Measurements from ENCODE around the gene TMEM101.

TMEM101 gene

DNA sequence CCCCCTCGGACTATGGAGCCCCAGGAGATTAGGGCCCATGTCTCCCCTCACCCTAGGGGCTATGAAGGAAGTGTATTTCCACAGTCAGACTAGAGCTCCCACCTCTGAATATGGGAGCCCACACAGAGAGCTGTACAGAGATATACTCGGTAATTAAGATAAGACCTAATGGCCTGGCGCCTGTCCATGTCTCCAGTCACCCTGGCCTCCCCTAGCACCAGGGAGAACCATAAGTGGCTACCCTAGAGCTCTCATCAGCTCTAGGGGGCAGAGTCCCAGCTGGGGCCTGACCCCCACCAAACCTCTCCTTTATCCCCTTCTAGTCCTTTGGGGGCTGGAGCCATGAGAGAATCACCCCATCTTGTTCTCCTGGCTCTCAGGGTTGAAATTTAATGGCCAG is 2.4 kb downstream of the TMEM101 start:
- DNase-seq (ENCODE audit: low spot score): no peak
- in situ Hi-C loops (cut with MboI; ENCODE audit: low sequenced_read_pairs, unreplicated experiment): no loop called here
- TF ChIP-seq CTCF (IDR thresholded peaks at IDR 0.05; ENCODE audit: borderline replicate concordance, control extremely low read depth, extremely low read depth, insufficient read depth, missing control alignments): no peak

GRCh38 chr17:44011876-44012275 is 2.9 kb downstream of the TMEM101 start:
- no peak for DNase-seq (ENCODE audit: low spot score)
- in situ Hi-C loops (cut with MboI; ENCODE audit: low sequenced_read_pairs, unreplicated experiment): no loop called here
- no peak for TF ChIP-seq CTCF (IDR thresholded peaks at IDR 0.05; ENCODE audit: borderline replicate concordance, control extremely low read depth, extremely low read depth, insufficient read depth, missing control alignments)

GRCh38 chr17:44010966-44011647 is 3.7 kb downstream of the TMEM101 start:
- DNase-seq (ENCODE audit: low spot score): no peak
- in situ Hi-C loops (cut with MboI; ENCODE audit: low sequenced_read_pairs, unreplicated experiment): no loop called here
- TF ChIP-seq CTCF (IDR thresholded peaks at IDR 0.05; ENCODE audit: borderline replicate concordance, control extremely low read depth, extremely low read depth, insufficient read depth, missing control alignments): no peak

DNA sequence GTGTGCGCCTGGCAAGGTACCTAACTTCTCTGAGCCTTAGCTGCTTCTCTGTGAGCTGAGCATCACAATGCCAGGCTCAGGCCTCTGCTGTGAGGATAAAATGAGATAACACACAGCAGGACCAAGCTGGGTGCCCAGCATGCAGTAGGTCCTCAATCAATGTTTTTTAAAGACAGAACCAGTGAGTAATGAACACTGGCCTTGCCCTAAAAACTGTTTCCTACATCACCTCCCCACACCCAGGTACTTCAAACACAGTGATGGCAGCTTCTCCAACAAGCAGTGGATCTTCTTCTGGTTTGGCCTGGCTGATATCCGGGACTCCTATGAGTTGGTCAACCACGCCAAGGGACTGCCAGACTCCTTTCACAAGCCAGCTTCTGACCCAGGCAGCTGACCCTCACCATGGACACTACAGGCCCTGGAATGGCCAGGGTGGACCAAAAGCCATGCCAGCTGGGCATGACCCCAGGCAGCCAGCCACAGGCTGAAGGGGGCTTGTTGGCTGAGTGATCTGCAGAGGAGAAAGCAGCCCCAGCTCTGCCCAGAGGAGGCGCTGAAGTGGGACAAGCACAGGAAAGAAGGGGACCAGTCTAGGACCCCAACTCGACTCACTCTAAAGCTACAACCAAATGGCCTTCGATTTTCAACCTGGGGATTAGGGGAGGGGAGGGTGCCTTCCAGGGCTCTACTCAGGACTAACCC is 6.4 kb downstream of the TMEM101 start:
- TF ChIP-seq CTCF (IDR thresholded peaks at IDR 0.05; ENCODE audit: borderline replicate concordance, control extremely low read depth, extremely low read depth, insufficient read depth, missing control alignments): no peak
- DNase-seq (ENCODE audit: low spot score): no peak
- in situ Hi-C loops (cut with MboI; ENCODE audit: low sequenced_read_pairs, unreplicated experiment): no loop called here

- DNase-seq (ENCODE audit: low spot score): no peak
- TF ChIP-seq CTCF (IDR thresholded peaks at IDR 0.05; ENCODE audit: borderline replicate concordance, control extremely low read depth, extremely low read depth, insufficient read depth, missing control alignments): no peak
- in situ Hi-C loops (cut with MboI; ENCODE audit: low sequenced_read_pairs, unreplicated experiment): no loop called here
These were observed 7.2 kb downstream of the TMEM101 start for GRCh38 chr17:44007346-44008204.

DNA sequence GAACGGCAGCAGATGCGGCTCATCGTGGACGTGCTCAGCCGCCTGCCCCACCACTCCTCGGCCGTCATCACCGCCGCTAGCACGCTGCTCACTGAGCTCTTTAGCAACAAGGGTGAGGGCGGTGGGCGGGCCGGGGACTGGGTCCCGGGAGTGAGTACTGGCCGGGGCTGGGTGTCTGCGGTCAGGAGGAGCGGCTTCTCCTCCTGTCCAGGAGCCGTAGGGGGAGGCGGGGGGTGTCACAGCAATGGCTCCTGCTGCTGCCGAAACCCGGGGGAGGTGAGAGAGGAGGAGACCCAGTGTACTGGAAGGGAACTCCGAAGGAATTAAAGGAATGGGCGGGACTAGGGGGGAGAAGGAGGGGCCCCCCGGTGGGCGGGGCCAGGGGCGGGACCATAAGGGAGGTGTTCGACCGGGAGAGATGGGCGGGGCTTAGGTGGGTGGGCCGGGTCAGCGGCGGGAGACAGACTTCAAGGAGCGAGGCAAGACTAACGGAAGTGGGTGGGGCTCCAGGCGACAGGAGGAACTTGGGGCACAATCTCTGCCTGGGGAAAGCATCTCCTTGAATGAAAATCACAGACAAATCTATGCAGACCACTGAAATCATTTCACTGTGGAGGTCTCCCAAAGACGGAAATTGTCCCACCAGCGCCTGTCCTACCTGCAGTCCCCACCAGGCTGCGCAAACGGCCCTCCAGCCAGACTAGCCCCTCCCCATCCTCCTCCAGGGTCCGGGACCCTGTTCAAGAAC is 8.0 kb downstream of the TMEM101 start:
- peak; percentile 100 for DNase-seq (ENCODE audit: low spot score)
- peak; percentile 5 for TF ChIP-seq CTCF (IDR thresholded peaks at IDR 0.05; ENCODE audit: borderline replicate concordance, control extremely low read depth, extremely low read depth, insufficient read depth, missing control alignments)
- in situ Hi-C loops (cut with MboI; ENCODE audit: low sequenced_read_pairs, unreplicated experiment): no loop called here

All from GM13976 (cell line).